Tibial nerve (tissue), 4 donors: ENCODE measurements around the gene MERTK. TPM values are rescaled to one million over a fixed set of nuclear protein-coding genes. Genes with fewer than 3 reads are reported as not detected.

Source experiments
- DNase-seq, 2 donors: peaks; one replicate each; pipeline ENCODE4 v3.0.0-alpha.2; 2019; ENCODE audit warnings: low spot score in 2 of 2
- H3K27ac ChIP-seq, 4 donors: fragments of 200-600 bp; sonication (generic) in 3 of 4; one replicate each; pipeline ENCODE4 v1.5.1; 2017 to 2019; ENCODE audit warnings: mild to moderate bottlenecking in 1 of 4
- H3K27me3 ChIP-seq, 2 donors: fragments of 200-600 bp; sonication (generic) in 1 of 2; one replicate each; pipeline versions ENCODE4 v1.5.1 to v1.6.0; 2017 to 2019
- H3K36me3 ChIP-seq, 3 donors: fragments of 200-600 bp; sonication (generic); one replicate each; pipeline ENCODE4 v1.5.1; 2018 to 2019
- H3K4me1 ChIP-seq, 4 donors: fragments of 200-600 bp; sonication (generic) in 3 of 4; one replicate each; pipeline ENCODE4 v1.5.1; 2017 to 2019
- H3K4me3 ChIP-seq, 4 donors: fragments of 200-600 bp; sonication (generic) in 3 of 4; one replicate each; pipeline ENCODE4 v1.5.1; 2017 to 2019; ENCODE audit warnings: mild to moderate bottlenecking in 1 of 4, moderate library complexity in 1 of 4
- H3K9me3 ChIP-seq, 4 donors: fragments of 200-600 bp; sonication (generic) in 3 of 4; one replicate each; pipeline ENCODE4 v1.5.1; 2017 to 2019
- EP300 ChIP-seq, 2 donors: sonication (generic); formaldehyde crosslinking; IDR thresholded peaks; one replicate each; pipeline ENCODE4 v1.6.1; 2017; ENCODE audit warnings: antibody characterized with exemption in 2 of 2, mild to moderate bottlenecking in 1 of 2
- POLR2A ChIP-seq, 2 donors: fragments of 450-650 bp; IDR thresholded peaks; one replicate each; pipeline ENCODE4 v1.6.1; 2017; ENCODE audit warnings: antibody characterized with exemption in 2 of 2, mild to moderate bottlenecking in 2 of 2, moderate library complexity in 2 of 2
- WGBS, 2 donors: methylation state at CpG; one replicate each; pipeline ENCODE4 v1.1.5; 2018; 5-methylcytosine and 5-hydroxymethylcytosine counted together
- total RNA-seq, 4 donors: library from RNA; depleted of rRNA; stranded (reverse); fragments of >200 nt; gene quantifications; one replicate each; pipeline ENCODE4 v1.1.0, GENCODE V29; 2016
- TF ChIP-seq, protein P1 (sequence below), 5 experiments: fragments of 200-600 bp in 3 of 5; fragments of 450-650 bp in 2 of 5; sonication (generic) in 3 of 5; IDR thresholded peaks; one replicate each; pipeline ENCODE4 v1.5.1; 2016 to 2019; ENCODE audit warnings: antibody characterized with exemption in 5 of 5, mild to moderate bottlenecking in 3 of 5, moderate library complexity in 2 of 5

The MERTK gene
- total RNA-seq, 4 donors from 2014 or later: 22.7 to 61.8 (median 29.3) TPM

DNA sequence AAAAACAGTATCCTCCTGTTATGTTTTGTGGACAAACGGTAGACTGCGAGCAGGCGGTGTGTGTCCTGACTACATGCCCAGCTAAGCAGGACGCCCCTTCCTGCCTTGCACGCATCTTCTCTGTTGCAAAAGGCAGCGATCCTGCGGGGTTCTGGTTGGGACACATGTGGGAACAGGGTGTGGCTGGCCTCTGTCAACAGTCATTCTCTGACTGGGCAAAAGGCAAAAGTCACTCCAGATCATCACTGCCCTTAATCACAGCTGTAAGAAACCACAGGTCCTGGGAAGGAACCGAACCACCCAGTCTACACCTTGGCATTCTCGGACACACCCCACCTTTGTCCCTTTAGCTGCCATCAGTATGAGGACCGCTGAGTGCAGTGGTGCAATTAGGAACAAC lies 112.3 kb downstream of the MERTK start:
- DNase-seq: no peak
- Histone ChIP-seq H3K27ac (no peak overlapping the region), H3K9me3 (no peaks in the 10 kb centered on the region), H3K4me1 (no peaks in the 10 kb centered on the region), H3K36me3 (peaks cover 0 to 47% (median 0%) of the 10 kb centered on the region in 3 donors), H3K4me3 (no peak overlapping the region), H3K27me3 (no peaks in the 10 kb centered on the region)
- TF ChIP-seq, protein P1, sequence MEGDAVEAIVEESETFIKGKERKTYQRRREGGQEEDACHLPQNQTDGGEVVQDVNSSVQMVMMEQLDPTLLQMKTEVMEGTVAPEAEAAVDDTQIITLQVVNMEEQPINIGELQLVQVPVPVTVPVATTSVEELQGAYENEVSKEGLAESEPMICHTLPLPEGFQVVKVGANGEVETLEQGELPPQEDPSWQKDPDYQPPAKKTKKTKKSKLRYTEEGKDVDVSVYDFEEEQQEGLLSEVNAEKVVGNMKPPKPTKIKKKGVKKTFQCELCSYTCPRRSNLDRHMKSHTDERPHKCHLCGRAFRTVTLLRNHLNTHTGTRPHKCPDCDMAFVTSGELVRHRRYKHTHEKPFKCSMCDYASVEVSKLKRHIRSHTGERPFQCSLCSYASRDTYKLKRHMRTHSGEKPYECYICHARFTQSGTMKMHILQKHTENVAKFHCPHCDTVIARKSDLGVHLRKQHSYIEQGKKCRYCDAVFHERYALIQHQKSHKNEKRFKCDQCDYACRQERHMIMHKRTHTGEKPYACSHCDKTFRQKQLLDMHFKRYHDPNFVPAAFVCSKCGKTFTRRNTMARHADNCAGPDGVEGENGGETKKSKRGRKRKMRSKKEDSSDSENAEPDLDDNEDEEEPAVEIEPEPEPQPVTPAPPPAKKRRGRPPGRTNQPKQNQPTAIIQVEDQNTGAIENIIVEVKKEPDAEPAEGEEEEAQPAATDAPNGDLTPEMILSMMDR (IDR thresholded peaks at IDR 0.05): no peak
- no peak for TF ChIP-seq EP300 (IDR thresholded peaks at IDR 0.05)
- no peak for TF ChIP-seq POLR2A (IDR thresholded peaks at IDR 0.05)
- WGBS, 2 donors: 79 to 93% methylated on average over 10 of the region's 10 CpGs

DNA sequence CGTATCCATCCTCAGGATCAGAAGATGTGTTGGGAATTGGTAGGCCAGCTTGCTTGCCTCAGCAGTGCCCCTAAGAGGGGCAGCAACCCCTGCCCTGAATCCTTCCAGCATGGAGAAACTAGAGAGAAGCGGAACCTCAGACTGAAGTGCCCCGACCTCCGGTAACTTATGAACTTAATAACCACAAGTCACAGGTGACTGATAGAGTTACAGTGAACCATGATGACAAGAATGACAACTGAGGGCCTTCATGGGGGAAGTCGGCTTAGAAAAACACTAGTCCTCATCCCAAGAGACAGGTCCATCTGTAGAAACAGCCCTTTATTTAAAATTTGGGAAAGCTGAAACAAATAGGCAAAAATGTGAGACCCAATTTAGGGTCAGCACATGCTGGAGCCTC lies 114.1 kb downstream of the MERTK start:
- Histone ChIP-seq H3K27ac (no peak overlapping the region), H3K36me3 (peaks cover 0 to 49% (median 0%) of the 10 kb centered on the region in 3 donors), H3K4me3 (no peak overlapping the region), H3K4me1 (no peaks in the 10 kb centered on the region), H3K27me3 (no peaks in the 10 kb centered on the region), H3K9me3 (no peaks in the 10 kb centered on the region)
- TF ChIP-seq POLR2A (IDR thresholded peaks at IDR 0.05) (no peak), EP300 (IDR thresholded peaks at IDR 0.05) (no peak)
- TF ChIP-seq, protein P1 (IDR thresholded peaks at IDR 0.05): no peak
- no peak for DNase-seq
- 92% methylated on average over 4 to 5 of the region's 5 CpGs for WGBS, 2 donors

DNA sequence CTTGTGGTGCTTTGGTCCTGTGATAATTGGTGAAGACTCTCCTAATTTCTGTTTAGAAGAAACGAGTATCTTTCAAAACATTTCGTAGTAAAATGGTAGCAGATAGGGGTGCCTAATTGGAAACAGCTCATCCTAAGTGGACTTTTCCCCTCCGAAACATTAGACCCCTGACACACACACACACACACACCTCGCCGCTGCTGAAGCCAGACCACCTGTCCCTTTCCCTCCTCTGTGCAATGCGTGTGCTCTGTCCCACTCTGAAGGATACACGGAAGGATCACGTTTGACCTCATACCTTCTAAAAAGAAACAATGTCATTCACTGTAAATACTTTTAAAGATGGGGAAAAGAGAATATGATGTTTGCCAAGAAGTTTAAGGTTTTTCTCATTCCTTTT lies 120.4 kb downstream of the MERTK start:
- Histone ChIP-seq H3K4me1 (no peaks in the 10 kb centered on the region), H3K4me3 (no peak overlapping the region), H3K27me3 (no peaks in the 10 kb centered on the region), H3K9me3 (no peaks in the 10 kb centered on the region), H3K36me3 (peaks cover 0 to 17% (median 0%) of the 10 kb centered on the region in 3 donors), H3K27ac (no peak overlapping the region)
- no peak for DNase-seq
- WGBS, 2 donors: 85 to 93% methylated on average over 8 of the region's 8 CpGs
- TF ChIP-seq POLR2A (IDR thresholded peaks at IDR 0.05) (no peak), EP300 (IDR thresholded peaks at IDR 0.05) (no peak)
- TF ChIP-seq, protein P1 (IDR thresholded peaks at IDR 0.05): no peak

DNA sequence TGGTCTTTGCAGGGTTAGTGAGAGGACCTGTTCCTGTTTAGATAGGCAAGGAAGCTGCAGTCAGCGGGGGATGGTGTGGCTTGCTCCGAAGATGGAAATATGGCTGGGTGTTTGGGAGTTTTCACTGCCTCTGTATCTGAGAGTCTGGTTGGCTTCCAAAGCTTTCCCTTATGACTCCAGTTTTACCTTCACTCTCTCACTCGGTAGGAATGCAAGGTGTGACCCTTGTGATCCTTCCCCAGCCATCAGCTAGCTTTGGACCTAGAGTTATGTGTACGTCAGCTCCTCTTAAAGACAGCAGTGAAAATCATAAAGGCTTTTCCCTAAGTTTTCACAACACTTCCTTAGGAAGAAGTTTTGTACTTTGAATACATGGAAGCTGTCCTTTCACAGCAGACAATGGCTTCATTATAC lies 121.2 kb downstream of the MERTK start:
- H3K4me1 ChIP-seq: no peaks in the 10 kb centered on the region
- H3K9me3 ChIP-seq: no peaks in the 10 kb centered on the region
- whole genome bisulfite sequencing, 2 donors: 66 to 71% methylated on average over 4 of the region's 4 CpGs
- H3K36me3 ChIP-seq: peaks cover 0 to 17% (median 0%) of the 10 kb centered on the region in 3 donors
- DNase-seq: no peak
- H3K4me3 ChIP-seq: no peak overlapping the region
- no peaks in the 10 kb centered on the region for H3K27me3 ChIP-seq
- no peak overlapping the region for H3K27ac ChIP-seq
- TF ChIP-seq EP300 (IDR thresholded peaks at IDR 0.05): no peak
- TF ChIP-seq, protein P1 (IDR thresholded peaks at IDR 0.05): no peak

DNA sequence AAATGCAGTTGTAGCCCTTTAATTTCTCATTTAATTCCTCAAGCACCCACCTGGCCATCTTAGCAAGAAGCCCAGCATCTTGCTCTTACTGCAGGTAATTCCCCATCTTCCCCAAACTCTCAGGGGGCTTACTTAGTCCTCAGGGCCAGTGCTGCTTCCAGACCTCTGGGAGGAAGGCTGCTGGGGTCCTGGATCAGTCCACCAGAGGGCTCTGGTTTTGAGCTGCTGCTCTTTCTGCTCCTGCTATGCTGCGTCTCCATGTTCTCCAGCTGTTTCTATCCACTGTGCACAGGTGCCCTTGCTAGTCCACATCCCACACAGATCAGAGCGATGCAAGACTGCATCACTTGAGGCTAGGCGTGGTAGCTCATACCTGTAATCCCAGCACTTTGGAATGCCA lies 122.2 kb downstream of the MERTK start:
- 76 to 91% methylated on average over 3 of the region's 3 CpGs for WGBS, 2 donors
- Histone ChIP-seq H3K4me1 (no peaks in the 10 kb centered on the region), H3K9me3 (no peaks in the 10 kb centered on the region), H3K4me3 (no peak overlapping the region), H3K27me3 (no peaks in the 10 kb centered on the region), H3K36me3 (peaks cover 0 to 20% (median 0%) of the 10 kb centered on the region in 3 donors), H3K27ac (peak overlapping the region in 1 of 4 donors; percentile 8)
- DNase-seq: no peak
- TF ChIP-seq EP300 (IDR thresholded peaks at IDR 0.05): no peak

DNA sequence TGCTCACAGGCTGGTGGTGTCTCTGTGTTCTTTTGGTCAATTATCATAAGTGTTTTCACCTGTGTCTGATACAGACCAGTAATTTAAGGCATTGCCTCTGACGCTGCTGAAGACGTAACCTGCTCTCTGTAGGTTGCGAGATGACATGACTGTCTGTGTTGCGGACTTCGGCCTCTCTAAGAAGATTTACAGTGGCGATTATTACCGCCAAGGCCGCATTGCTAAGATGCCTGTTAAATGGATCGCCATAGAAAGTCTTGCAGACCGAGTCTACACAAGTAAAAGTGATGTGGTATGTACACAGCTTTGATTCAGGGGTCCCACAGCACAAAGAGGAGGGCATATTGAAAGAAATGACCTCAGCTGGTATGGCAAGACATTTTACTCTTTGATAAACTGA lies 122.9 kb downstream of the MERTK start:
- Histone ChIP-seq H3K4me3 (no peak overlapping the region), H3K27ac (peak overlapping the region in 2 of 4 donors; percentile 46 to 47)

More for the DNA sequence above, 122.9 kb downstream of the MERTK start:
- Histone ChIP-seq H3K4me1 (no peaks in the 10 kb centered on the region), H3K27me3 (no peaks in the 10 kb centered on the region), H3K9me3 (no peaks in the 10 kb centered on the region), H3K36me3 (peaks cover 0 to 20% (median 0%) of the 10 kb centered on the region in 3 donors)
- DNase-seq: no peak
- TF ChIP-seq, protein P1 (IDR thresholded peaks at IDR 0.05): no peak
- TF ChIP-seq POLR2A (IDR thresholded peaks at IDR 0.05): no peak
- no peak for TF ChIP-seq EP300 (IDR thresholded peaks at IDR 0.05)
- 82 to 85% methylated on average over 10 of the region's 10 CpGs for WGBS, 2 donors
